GM12878 (cell line): ENCODE results near the gene ORAI3. TPM values are rescaled to one million over a fixed set of nuclear protein-coding genes. Genes with fewer than 3 reads are reported as not detected.
A peak's percentile ranks its signal among the peaks of the same experiment; 100 is the strongest.

Experiments
- BACH1 ChIP-seq: fragments of 450-650 bp; IDR thresholded peaks from 2 replicates; pipeline ENCODE4 v1.6.1; 2017; ENCODE audit warnings: mild to moderate bottlenecking, borderline replicate concordance
- EGR1 ChIP-seq, 2 experiments: IDR thresholded peaks; 1 replicate in 1 of 2; 2 replicates in 1 of 2; pipeline ENCODE4 v1.6.1; 2011 to 2012; ENCODE audit warnings: low read depth in 2 of 2, low read length in 2 of 2, borderline replicate concordance in 1 of 2, mild to moderate bottlenecking in 1 of 2, moderate library complexity in 1 of 2
- ELK1 ChIP-seq: IDR thresholded peaks from 2 replicates; pipeline ENCODE4 v1.6.1; 2012; ENCODE audit warnings: low read depth, low read length, improper control_type of control experiment
- NFIC ChIP-seq: IDR thresholded peaks from 2 replicates; pipeline ENCODE4 v1.6.1; 2012; ENCODE audit warnings: low read depth, mild to moderate bottlenecking, inconsistent platforms, low read length, moderate library complexity
- NR2F1 ChIP-seq: fragments of 450-650 bp; conservative IDR thresholded peaks from 2 replicates; pipeline ENCODE4 v1.6.1; 2017; ENCODE audit warnings: mild to moderate bottlenecking
- RAD21 ChIP-seq: IDR thresholded peaks from 2 replicates; pipeline ENCODE4 v1.6.1; 2011; ENCODE audit warnings: mild to moderate bottlenecking, low read depth, low read length, moderate library complexity; ENCODE audit not compliant: insufficient read depth
- SRF ChIP-seq, 2 experiments: IDR thresholded peaks; 2 replicates each; pipeline ENCODE4 v1.6.1; 2011; ENCODE audit warnings: low read depth in 2 of 2, low read length in 2 of 2, mild to moderate bottlenecking in 1 of 2, moderate library complexity in 1 of 2
- SUPT20H ChIP-seq: IDR thresholded peaks from 2 replicates; pipeline ENCODE4 v1.6.1; 2011; ENCODE audit warnings: low read depth, mild to moderate bottlenecking, low read length, moderate library complexity, borderline replicate concordance; ENCODE audit not compliant: control insufficient read depth
- ZNF217 ChIP-seq: fragments of 450-650 bp; IDR thresholded peaks from 2 replicates; pipeline ENCODE4 v1.6.1; 2017; ENCODE audit warnings: antibody characterized with exemption, mild to moderate bottlenecking
- polyA plus RNA-seq, 11 experiments: library from polyadenylated mRNA; depleted of rRNA in 4 of 11; unstranded in 6 of 11; stranded (reverse) in 5 of 11; fragments of >200 nt; fragmentation: Nextera tagmentation in 4 of 11; fragmentation: Illumina TruSeq in 1 of 11; extraction: Ambion mirVana in 4 of 11; extraction: Trizol in 1 of 11; gene quantifications; 1 replicate in 1 of 11; 2 replicates in 10 of 11; pipeline versions ENCODE4 v1.2.1 to v1.2.3, GENCODE V29; 2011 to 2016; ENCODE audit warnings: inconsistent platforms in 2 of 11, missing spikeins in 2 of 11, low read depth in 1 of 11
- total RNA-seq, 4 experiments: library from RNA; depleted of rRNA in 3 of 4; stranded (reverse); fragments of >200 nt in 3 of 4; fragmentation: Illumina TruSeq in 1 of 4; extraction: Trizol in 1 of 4; gene quantifications; 2 replicates each; pipeline versions ENCODE4 v1.2.1 to v1.2.3, GENCODE V29; 2013 to 2021
- TF ChIP-seq, protein P1 (sequence below): IDR thresholded peaks from 2 replicates; pipeline ENCODE4 v1.6.1; 2012; ENCODE audit warnings: improper control_type of control experiment, low read depth, low read length; ENCODE audit not compliant: insufficient replicate concordance
- TF ChIP-seq, protein P2 (sequence below): IDR thresholded peaks from 2 replicates; pipeline ENCODE4 v1.6.1; 2012; ENCODE audit warnings: low read depth, low read length, improper control_type of control experiment
- TF ChIP-seq, protein P3 (sequence below): fragments of 450-650 bp; IDR thresholded peaks from 2 replicates; pipeline ENCODE4 v1.6.1; 2016; ENCODE audit warnings: mild to moderate bottlenecking

The ORAI3 gene
- total and polyA plus RNA-seq, 10 of the 15 experiments (the other 5 are each of a cell fraction or from before 2014, with no cell fraction given) = 3.4 to 21.9 (median 16.2) TPM

DNA sequence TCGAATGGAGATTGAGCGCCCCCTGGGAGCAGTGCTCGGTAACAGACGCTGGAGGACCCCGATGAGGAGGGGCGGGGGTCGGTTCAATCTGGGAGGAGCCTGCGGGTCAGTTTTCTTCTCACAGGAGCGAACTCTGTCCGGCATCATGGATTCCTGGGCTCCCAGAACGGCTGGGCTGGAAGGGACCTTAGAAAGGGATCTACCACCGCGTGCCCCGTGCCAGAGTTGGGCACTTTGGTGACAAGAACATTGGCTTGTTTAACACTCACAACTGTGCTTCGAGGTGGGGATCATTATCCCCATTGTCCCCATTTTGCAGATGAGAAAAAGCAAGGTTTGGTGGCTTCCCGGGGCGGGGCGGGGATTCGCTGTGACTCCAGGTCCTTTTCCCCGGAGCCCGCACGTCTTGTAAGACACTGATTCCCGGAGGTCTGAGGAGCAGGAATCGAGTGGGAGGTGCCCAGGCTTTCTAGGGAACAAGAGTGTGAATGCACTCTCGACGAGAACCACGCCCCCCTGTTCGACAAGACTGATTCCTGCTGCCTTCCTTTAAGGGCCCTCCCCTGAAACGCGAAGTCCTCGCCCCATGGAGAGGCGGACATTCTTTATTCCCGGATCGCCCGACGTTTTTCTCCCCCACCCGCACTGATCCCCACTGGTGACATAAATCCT is 27.0 kb upstream of the ORAI3 start (continued):
- TF ChIP-seq, protein P1, sequence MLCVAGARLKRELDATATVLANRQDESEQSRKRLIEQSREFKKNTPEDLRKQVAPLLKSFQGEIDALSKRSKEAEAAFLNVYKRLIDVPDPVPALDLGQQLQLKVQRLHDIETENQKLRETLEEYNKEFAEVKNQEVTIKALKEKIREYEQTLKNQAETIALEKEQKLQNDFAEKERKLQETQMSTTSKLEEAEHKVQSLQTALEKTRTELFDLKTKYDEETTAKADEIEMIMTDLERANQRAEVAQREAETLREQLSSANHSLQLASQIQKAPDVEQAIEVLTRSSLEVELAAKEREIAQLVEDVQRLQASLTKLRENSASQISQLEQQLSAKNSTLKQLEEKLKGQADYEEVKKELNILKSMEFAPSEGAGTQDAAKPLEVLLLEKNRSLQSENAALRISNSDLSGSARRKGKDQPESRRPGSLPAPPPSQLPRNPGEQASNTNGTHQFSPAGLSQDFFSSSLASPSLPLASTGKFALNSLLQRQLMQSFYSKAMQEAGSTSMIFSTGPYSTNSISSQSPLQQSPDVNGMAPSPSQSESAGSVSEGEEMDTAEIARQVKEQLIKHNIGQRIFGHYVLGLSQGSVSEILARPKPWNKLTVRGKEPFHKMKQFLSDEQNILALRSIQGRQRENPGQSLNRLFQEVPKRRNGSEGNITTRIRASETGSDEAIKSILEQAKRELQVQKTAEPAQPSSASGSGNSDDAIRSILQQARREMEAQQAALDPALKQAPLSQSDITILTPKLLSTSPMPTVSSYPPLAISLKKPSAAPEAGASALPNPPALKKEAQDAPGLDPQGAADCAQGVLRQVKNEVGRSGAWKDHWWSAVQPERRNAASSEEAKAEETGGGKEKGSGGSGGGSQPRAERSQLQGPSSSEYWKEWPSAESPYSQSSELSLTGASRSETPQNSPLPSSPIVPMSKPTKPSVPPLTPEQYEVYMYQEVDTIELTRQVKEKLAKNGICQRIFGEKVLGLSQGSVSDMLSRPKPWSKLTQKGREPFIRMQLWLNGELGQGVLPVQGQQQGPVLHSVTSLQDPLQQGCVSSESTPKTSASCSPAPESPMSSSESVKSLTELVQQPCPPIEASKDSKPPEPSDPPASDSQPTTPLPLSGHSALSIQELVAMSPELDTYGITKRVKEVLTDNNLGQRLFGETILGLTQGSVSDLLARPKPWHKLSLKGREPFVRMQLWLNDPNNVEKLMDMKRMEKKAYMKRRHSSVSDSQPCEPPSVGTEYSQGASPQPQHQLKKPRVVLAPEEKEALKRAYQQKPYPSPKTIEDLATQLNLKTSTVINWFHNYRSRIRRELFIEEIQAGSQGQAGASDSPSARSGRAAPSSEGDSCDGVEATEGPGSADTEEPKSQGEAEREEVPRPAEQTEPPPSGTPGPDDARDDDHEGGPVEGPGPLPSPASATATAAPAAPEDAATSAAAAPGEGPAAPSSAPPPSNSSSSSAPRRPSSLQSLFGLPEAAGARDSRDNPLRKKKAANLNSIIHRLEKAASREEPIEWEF = no peak
- no peak for TF ChIP-seq ELK1
- no peak for TF ChIP-seq NR2F1
- 0 out of 4 replicates have a peak, but pooled peaks of 1 of the 2 experiments have one; percentile 21 for TF ChIP-seq SRF (IDR thresholded peaks at IDR 0.05; ENCODE audit: low read depth in 2 of 2, low read length in 2 of 2)
- TF ChIP-seq RAD21 = peak; percentile 90
- TF ChIP-seq BACH1 = peak; percentile 63; the same call in 1 of the 2 replicates
- TF ChIP-seq SUPT20H = no peak
- TF ChIP-seq, protein P2, sequence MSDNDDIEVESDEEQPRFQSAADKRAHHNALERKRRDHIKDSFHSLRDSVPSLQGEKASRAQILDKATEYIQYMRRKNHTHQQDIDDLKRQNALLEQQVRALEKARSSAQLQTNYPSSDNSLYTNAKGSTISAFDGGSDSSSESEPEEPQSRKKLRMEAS = no peak; the same call in 1 of the 2 replicates
- TF ChIP-seq, protein P3, sequence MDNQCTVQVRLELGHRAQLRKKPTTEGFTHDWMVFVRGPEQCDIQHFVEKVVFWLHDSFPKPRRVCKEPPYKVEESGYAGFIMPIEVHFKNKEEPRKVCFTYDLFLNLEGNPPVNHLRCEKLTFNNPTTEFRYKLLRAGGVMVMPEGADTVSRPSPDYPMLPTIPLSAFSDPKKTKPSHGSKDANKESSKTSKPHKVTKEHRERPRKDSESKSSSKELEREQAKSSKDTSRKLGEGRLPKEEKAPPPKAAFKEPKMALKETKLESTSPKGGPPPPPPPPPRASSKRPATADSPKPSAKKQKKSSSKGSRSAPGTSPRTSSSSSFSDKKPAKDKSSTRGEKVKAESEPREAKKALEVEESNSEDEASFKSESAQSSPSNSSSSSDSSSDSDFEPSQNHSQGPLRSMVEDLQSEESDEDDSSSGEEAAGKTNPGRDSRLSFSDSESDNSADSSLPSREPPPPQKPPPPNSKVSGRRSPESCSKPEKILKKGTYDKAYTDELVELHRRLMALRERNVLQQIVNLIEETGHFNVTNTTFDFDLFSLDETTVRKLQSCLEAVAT = peak; percentile 11
- no peak for TF ChIP-seq NFIC
- no peak for TF ChIP-seq ZNF217
- TF ChIP-seq EGR1 (IDR thresholded peaks at IDR 0.05; ENCODE audit: borderline replicate concordance in 1 of 2, low read depth in 2 of 2, low read length in 2 of 2) = no peak
